Keratinocyte (primary cell): ENCODE data around the gene PTEN. TPM values are rescaled to one million over a fixed set of nuclear protein-coding genes. Genes with fewer than 3 reads are reported as not detected.
"Not testable (repeated sequence)": the region's sequence is repeated elsewhere in the genome, so short reads cannot be mapped to it uniquely, and the experiment has no call there.

Experiments
- DNase-seq: peaks from one replicate; pipeline ENCODE4 v3.0.0-alpha.2; 2011; ENCODE audit warnings: low read depth, missing footprints, low spot score
- FAIRE-seq: peaks from 2 replicates; lab custom pipeline; 2011; peaks lifted over from hg19 to GRCh38; lab: Jason Lieb, UNC
- H2AFZ ChIP-seq: 2 replicates; pipeline ENCODE4 v1.6.0; 2012; ENCODE audit warnings: low read length, control low read depth, inconsistent platforms; ENCODE audit not compliant: control insufficient read depth
- H3K27ac ChIP-seq: 2 replicates; pipeline ENCODE4 v1.5.1; 2011; ENCODE audit warnings: low read length; ENCODE audit not compliant: control insufficient read depth, insufficient read depth
- H3K27me3 ChIP-seq: 3 replicates; pipeline ENCODE4 v1.6.0; 2011; ENCODE audit warnings: low read length; ENCODE audit not compliant: control insufficient read depth, insufficient read depth; ENCODE audit errors: extremely low read depth
- H3K36me3 ChIP-seq, 2 experiments: 2 replicates in 1 of 2; 3 replicates in 1 of 2; pipeline ENCODE4 v1.5.1; 2011; ENCODE audit warnings: low read length in 2 of 2, mild to moderate bottlenecking in 1 of 2; ENCODE audit not compliant: control insufficient read depth in 2 of 2, insufficient read depth in 2 of 2; ENCODE audit errors: extremely low read depth in 1 of 2
- H3K4me1 ChIP-seq: 3 replicates; pipeline ENCODE4 v1.5.1; 2011; ENCODE audit warnings: low read length; ENCODE audit not compliant: control insufficient read depth, insufficient read depth; ENCODE audit errors: extremely low read depth
- H3K4me2 ChIP-seq: 3 replicates; pipeline ENCODE4 v1.6.0; 2011; ENCODE audit warnings: low read depth, low read length; ENCODE audit not compliant: control insufficient read depth, insufficient read depth; ENCODE audit errors: extremely low read depth
- H3K4me3 ChIP-seq, 3 experiments: fragments of 200-600 bp in 1 of 3; sonication (generic) in 1 of 3; 2 replicates in 2 of 3; 3 replicates in 1 of 3; pipeline ENCODE4 v1.5.1; 2011 to 2016; ENCODE audit warnings: low read length in 3 of 3, mild to moderate bottlenecking in 3 of 3, control low read depth in 2 of 3, inconsistent platforms in 1 of 3, low read depth in 1 of 3, mixed read lengths in 1 of 3, mixed run types in 1 of 3, moderate library complexity in 1 of 3; ENCODE audit not compliant: control insufficient read depth in 2 of 3, insufficient read depth in 2 of 3; ENCODE audit errors: extremely low read depth in 1 of 3
- H3K79me2 ChIP-seq: 2 replicates; pipeline ENCODE4 v1.6.0; 2012; ENCODE audit warnings: low read length; ENCODE audit not compliant: control insufficient read depth, insufficient read depth
- H3K9ac ChIP-seq: 3 replicates; pipeline ENCODE4 v1.6.0; 2011; ENCODE audit warnings: low read length; ENCODE audit not compliant: control insufficient read depth, insufficient read depth; ENCODE audit errors: extremely low read depth
- H3K9me1 ChIP-seq: 3 replicates; pipeline ENCODE4 v1.6.0; 2011; ENCODE audit warnings: low read length; ENCODE audit not compliant: control insufficient read depth, insufficient read depth; ENCODE audit errors: extremely low read depth
- H3K9me3 ChIP-seq: 2 replicates; pipeline ENCODE4 v1.5.1; 2012; ENCODE audit warnings: low read depth, low read length; ENCODE audit not compliant: control insufficient read depth
- H4K20me1 ChIP-seq: 3 replicates; pipeline ENCODE4 v1.6.0; 2011; ENCODE audit warnings: low read length; ENCODE audit not compliant: control insufficient read depth, insufficient read depth; ENCODE audit errors: extremely low read depth
- EZH2 ChIP-seq: IDR thresholded peaks from one replicate; pipeline ENCODE4 v1.6.1; 2012; ENCODE audit warnings: inconsistent platforms, mild to moderate bottlenecking, low read length, moderate library complexity
- dilution Hi-C: fragments of 300-500 bp; cut with MboI; formaldehyde crosslinking; loops from one replicate; pipeline ENCODE4 v1.7.0; 2020; ENCODE audit warnings: low sequenced_read_pairs; ENCODE audit not compliant: extremely low pct_ligation_motif_present
- polyA plus RNA-seq, 5 experiments: library from polyadenylated mRNA; depleted of rRNA in 3 of 5; stranded (reverse) in 3 of 5; stranded (forward) in 1 of 5; unstranded in 1 of 5; fragments of >200 nt; gene quantifications; 1 replicate in 1 of 5; 2 replicates in 3 of 5; 3 replicates in 1 of 5; pipeline versions ENCODE4 v1.2.1 to v1.2.3, GENCODE V29; 2011 to 2012; ENCODE audit warnings: missing spikeins in 2 of 5, low read depth in 1 of 5, low replicate concordance in 1 of 5
- TF ChIP-seq, protein P1 (sequence below), 3 experiments: IDR thresholded peaks in 1 of 3; conservative IDR thresholded peaks in 1 of 3; optimal IDR thresholded peaks in 1 of 3; 2 replicates in 2 of 3; 3 replicates in 1 of 3; pipeline versions ENCODE3 to v1.5.1; 2011; ENCODE audit warnings: low read length in 3 of 3, mild to moderate bottlenecking in 3 of 3, moderate library complexity in 2 of 3, control low read depth in 1 of 3, inconsistent platforms in 1 of 3; ENCODE audit not compliant: insufficient read depth in 2 of 3; ENCODE audit errors: extremely low read depth in 1 of 3

Gene PTEN
- polyA plus RNA-seq, 1 donor (not counting 4 experiments of a cell fraction or from before 2014, with no cell fraction given), result 39.4 TPM

GRCh38 chr10:87846023-87846422, 17.4 kb upstream of the PTEN start:
- dilution Hi-C loops, result no loop called here

DNA sequence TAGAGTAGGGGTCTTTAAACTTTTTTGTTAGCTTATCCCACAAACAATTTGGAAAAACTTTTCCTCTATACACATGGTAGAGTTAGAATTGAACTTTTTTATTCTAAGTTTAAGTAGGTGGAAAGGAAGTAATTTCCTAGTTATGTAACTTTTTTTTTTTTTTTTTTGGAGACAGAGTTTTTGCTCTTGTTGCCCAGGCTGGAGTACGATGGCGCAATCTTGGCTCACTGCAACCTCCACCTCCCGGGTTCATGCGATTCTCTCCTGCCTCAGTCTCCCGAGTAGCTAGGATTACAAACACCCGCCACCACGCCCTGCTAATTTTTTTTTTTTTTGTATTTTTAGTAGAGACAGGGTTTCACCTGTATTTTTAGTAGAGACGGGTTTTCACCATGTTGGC, 16.7 kb upstream of the PTEN start:
- H3K36me3 ChIP-seq, H3K4me3 ChIP-seq, H3K27me3 ChIP-seq, FAIRE-seq, H4K20me1 ChIP-seq, H3K9me3 ChIP-seq, DNase-seq, H2AFZ ChIP-seq, H3K4me2 ChIP-seq, H3K9me1 ChIP-seq, H3K9ac ChIP-seq, H3K27ac ChIP-seq, H3K79me2 ChIP-seq, dilution Hi-C loops: not testable (repeated sequence)
- peaks cover 43% of the 10 kb centered on the region for H3K4me1 ChIP-seq

More at GRCh38 chr10:87846023-87846422, 17.4 kb upstream of the PTEN start:
- DNase-seq, result no peak
- Histone ChIP-seq H3K79me2 (no peaks in the 10 kb centered on the region), H4K20me1 (no peaks in the 10 kb centered on the region), H3K9ac (no peak overlapping the region), H3K9me3 (no peaks in the 10 kb centered on the region), H3K4me3 (no peak overlapping the region), H3K36me3 (no peaks in the 10 kb centered on the region), H2AFZ (no peak overlapping the region), H3K27me3 (no peaks in the 10 kb centered on the region), H3K9me1 (no peaks in the 10 kb centered on the region), H3K27ac (peak overlapping the region; percentile 77), H3K4me2 (peak overlapping the region; percentile 55), H3K4me1 (peaks cover 42% of the 10 kb centered on the region)
- FAIRE-seq, result peak; percentile 52
- TF ChIP-seq, protein P1, sequence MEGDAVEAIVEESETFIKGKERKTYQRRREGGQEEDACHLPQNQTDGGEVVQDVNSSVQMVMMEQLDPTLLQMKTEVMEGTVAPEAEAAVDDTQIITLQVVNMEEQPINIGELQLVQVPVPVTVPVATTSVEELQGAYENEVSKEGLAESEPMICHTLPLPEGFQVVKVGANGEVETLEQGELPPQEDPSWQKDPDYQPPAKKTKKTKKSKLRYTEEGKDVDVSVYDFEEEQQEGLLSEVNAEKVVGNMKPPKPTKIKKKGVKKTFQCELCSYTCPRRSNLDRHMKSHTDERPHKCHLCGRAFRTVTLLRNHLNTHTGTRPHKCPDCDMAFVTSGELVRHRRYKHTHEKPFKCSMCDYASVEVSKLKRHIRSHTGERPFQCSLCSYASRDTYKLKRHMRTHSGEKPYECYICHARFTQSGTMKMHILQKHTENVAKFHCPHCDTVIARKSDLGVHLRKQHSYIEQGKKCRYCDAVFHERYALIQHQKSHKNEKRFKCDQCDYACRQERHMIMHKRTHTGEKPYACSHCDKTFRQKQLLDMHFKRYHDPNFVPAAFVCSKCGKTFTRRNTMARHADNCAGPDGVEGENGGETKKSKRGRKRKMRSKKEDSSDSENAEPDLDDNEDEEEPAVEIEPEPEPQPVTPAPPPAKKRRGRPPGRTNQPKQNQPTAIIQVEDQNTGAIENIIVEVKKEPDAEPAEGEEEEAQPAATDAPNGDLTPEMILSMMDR (optimal IDR thresholded peaks at IDR 0.05 in 1 of 3, IDR thresholded peaks at IDR 0.05 in 1 of 3, conservative IDR thresholded peaks at IDR 0.05 in 1 of 3; ENCODE audit: extremely low read depth in 1 of 3, insufficient read depth in 2 of 3, low read length in 3 of 3), result no peak
- TF ChIP-seq EZH2, result no peak

DNA sequence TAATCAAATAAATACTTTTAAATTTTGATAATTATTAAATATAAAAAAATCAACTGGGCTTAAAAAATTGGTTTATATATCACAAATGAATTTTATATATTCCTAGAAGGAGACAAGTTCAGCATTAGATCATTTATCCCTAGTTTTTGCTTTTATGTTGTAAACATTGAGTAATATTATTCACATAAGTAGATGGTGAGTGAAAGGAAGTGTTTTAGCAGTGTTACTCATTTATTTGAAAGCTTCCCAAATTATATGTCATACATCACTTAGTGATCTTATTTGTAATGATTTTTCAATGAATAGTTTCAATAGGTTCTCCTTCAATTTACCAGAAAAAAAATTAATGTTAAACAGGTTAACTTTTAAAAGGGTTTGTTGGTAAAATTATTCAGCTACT, 15.9 kb upstream of the PTEN start:
- Histone ChIP-seq H2AFZ (no peak overlapping the region), H3K27me3 (no peaks in the 10 kb centered on the region), H3K4me3 (no peak overlapping the region), H3K9ac (no peak overlapping the region), H4K20me1 (no peaks in the 10 kb centered on the region), H3K4me1 (peaks cover 36% of the 10 kb centered on the region), H3K36me3 (no peaks in the 10 kb centered on the region), H3K27ac (no peak overlapping the region), H3K4me2 (no peak overlapping the region), H3K79me2 (no peaks in the 10 kb centered on the region), H3K9me1 (no peaks in the 10 kb centered on the region), H3K9me3 (no peaks in the 10 kb centered on the region)
- DNase-seq (no peak), FAIRE-seq (no peak)
- TF ChIP-seq EZH2, result no peak
- TF ChIP-seq, protein P1 (optimal IDR thresholded peaks at IDR 0.05 in 1 of 3, IDR thresholded peaks at IDR 0.05 in 1 of 3, conservative IDR thresholded peaks at IDR 0.05 in 1 of 3; ENCODE audit: extremely low read depth in 1 of 3, insufficient read depth in 2 of 3, low read length in 3 of 3), result no peak
- dilution Hi-C loops, result no loop called here
